GM18870 (cell line): ENCODE results near the gene SNRPA1.

ENCODE experiments used
- ATAC-seq: cut with Tn5 transposase; IDR thresholded peaks from one replicate; pipeline ENCODE4 v1.9.1; 2021; ENCODE audit warnings: moderate library complexity; ENCODE audit not compliant: unreplicated experiment

Gene SNRPA1

GRCh38 chr15:101320501-101321052, 25.5 kb upstream of the SNRPA1 start:
- ATAC-seq: no peak

GRCh38 chr15:101318839-101319238, 23.8 kb upstream of the SNRPA1 start:
- ATAC-seq: no peak

GRCh38 chr15:101318147-101318819, 23.2 kb upstream of the SNRPA1 start:
- no peak for ATAC-seq

- no peak for ATAC-seq
Observed at GRCh38 chr15:101317336-101317872, 22.4 kb upstream of the SNRPA1 start.

GRCh38 chr15:101316529-101316928, 21.5 kb upstream of the SNRPA1 start:
- ATAC-seq: no peak

GRCh38 chr15:101315736-101316135, 20.7 kb upstream of the SNRPA1 start:
- ATAC-seq: no peak

GRCh38 chr15:101314336-101315125, 19.5 kb upstream of the SNRPA1 start:
- ATAC-seq: no peak

- no peak for ATAC-seq
Observed at GRCh38 chr15:101313041-101313761, 18.2 kb upstream of the SNRPA1 start.

- no peak for ATAC-seq
Observed at GRCh38 chr15:101310508-101310907, 15.5 kb upstream of the SNRPA1 start.

- ATAC-seq: no peak
Observed at GRCh38 chr15:101310161-101310480, 15.1 kb upstream of the SNRPA1 start.

- ATAC-seq: no peak
Observed at GRCh38 chr15:101309436-101310160, 14.6 kb upstream of the SNRPA1 start.

GRCh38 chr15:101308604-101309435, 13.8 kb upstream of the SNRPA1 start:
- ATAC-seq: no peak

- no peak for ATAC-seq
Observed at GRCh38 chr15:101307897-101308603, 13.0 kb upstream of the SNRPA1 start.

GRCh38 chr15:101307048-101307896, 12.2 kb upstream of the SNRPA1 start:
- ATAC-seq: no peak

GRCh38 chr15:101306341-101307047, 11.4 kb upstream of the SNRPA1 start:
- ATAC-seq: no peak

- ATAC-seq: no peak
Observed at GRCh38 chr15:101305820-101306255, 10.8 kb upstream of the SNRPA1 start.

- no peak for ATAC-seq
Observed at GRCh38 chr15:101303408-101303807, 8.4 kb upstream of the SNRPA1 start.
